ENCODE data around the gene NUDT15. TPM values are rescaled to one million over a fixed set of nuclear protein-coding genes. Genes with fewer than 3 reads are reported as not detected.
"Not testable (repeated sequence)": the region's sequence is repeated elsewhere in the genome, so short reads cannot be mapped to it uniquely, and the experiment has no call there.

NUDT15 gene
- total RNA-seq, 1 donor from 2014 or later: 13.2 TPM

DNA sequence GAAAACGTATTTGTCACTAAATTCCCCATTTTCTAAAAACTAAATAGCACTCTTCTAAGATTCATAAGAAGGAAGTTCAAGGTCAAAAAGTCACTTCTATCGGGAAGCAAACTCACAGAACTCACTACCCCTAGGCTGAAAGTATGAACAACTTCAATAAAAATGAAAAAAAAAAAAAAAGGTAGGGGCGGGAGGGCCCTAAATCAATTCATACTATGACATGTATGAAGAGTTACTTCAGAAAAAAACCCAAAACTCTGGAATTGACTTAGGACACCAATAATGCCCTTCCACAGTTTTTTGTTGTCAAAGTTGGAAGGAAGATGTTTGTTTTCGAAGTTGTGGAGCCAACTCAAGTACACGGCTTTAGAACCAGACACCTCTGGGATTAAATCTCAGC is 37.6 kb upstream of the NUDT15 start:
- Histone ChIP-seq H3K9me3 (replicated peaks) (no peaks in the 10 kb centered on the region), H3K4me3 (peak overlapping the region; percentile 88), H3K4me1 (peaks cover 55% of the 10 kb centered on the region), H3K27ac (replicated peaks) (peak overlapping the region; percentile 87), H3K27me3 (ENCODE audit: low read depth) (no peaks in the 10 kb centered on the region), H3K36me3 (peaks cover 10% of the 10 kb centered on the region)
- TF ChIP-seq CTCF (IDR thresholded peaks at IDR 0.05; ENCODE audit: borderline replicate concordance): no peak
- DNase-seq: no peak
- intact Hi-C loops (cut with micrococcal nuclease): no loop called here

- no peak for TF ChIP-seq CTCF (IDR thresholded peaks at IDR 0.05; ENCODE audit: borderline replicate concordance)
- intact Hi-C loops (cut with micrococcal nuclease): no loop called here
- DNase-seq: no peak
Measured at GRCh38 chr13:48000559-48001113, 36.9 kb upstream of the NUDT15 start.

GRCh38 chr13:48001114-48001881 is 36.2 kb upstream of the NUDT15 start, which contains the start of gene SUCLA2:
TSS of gene SUCLA2 (minus strand) at chr13:48001273. CDS start at chr13:48001269, 4 bp downstream.
- Histone ChIP-seq H3K9me3 (replicated peaks) (no peaks in the 10 kb centered on the region), H3K36me3 (no peaks in the 10 kb centered on the region), H3K4me1 (peaks cover 55% of the 10 kb centered on the region), H3K27ac (replicated peaks) (peak within 1 kb of the TSS; percentile 87), H3K27me3 (ENCODE audit: low read depth) (no peaks in the 10 kb centered on the region), H3K4me3 (peak within 1 kb of the TSS; percentile 88)
- TF ChIP-seq CTCF (IDR thresholded peaks at IDR 0.05; ENCODE audit: borderline replicate concordance): no peak
- DNase-seq: peak; percentile 91
- intact Hi-C loops (cut with micrococcal nuclease): no loop called here

More at GRCh38 chr13:48000559-48001113, 36.9 kb upstream of the NUDT15 start:
- Histone ChIP-seq H3K27ac (replicated peaks) (peak overlapping the region; percentile 87), H3K27me3 (ENCODE audit: low read depth) (no peaks in the 10 kb centered on the region), H3K4me3 (peak overlapping the region; percentile 88), H3K9me3 (replicated peaks) (no peaks in the 10 kb centered on the region), H3K4me1 (peaks cover 55% of the 10 kb centered on the region), H3K36me3 (peaks cover 6% of the 10 kb centered on the region)

GRCh38 chr13:48001999-48002398 is 35.5 kb upstream of the NUDT15 start:
- H3K36me3 ChIP-seq; intact Hi-C loops (cut with micrococcal nuclease); H3K27ac ChIP-seq (replicated peaks); DNase-seq; H3K27me3 ChIP-seq (ENCODE audit: low read depth); H3K9me3 ChIP-seq (replicated peaks): not testable (repeated sequence)
- Histone ChIP-seq H3K4me3 (peak overlapping the region; percentile 88), H3K4me1 (peaks cover 50% of the 10 kb centered on the region)

GRCh38 chr13:48004201-48004600 is 33.3 kb upstream of the NUDT15 start:
- DNase-seq: no peak
- Histone ChIP-seq H3K4me3 (no peak overlapping the region), H3K27me3 (ENCODE audit: low read depth) (no peaks in the 10 kb centered on the region), H3K36me3 (no peaks in the 10 kb centered on the region), H3K4me1 (peaks cover 28% of the 10 kb centered on the region), H3K27ac (replicated peaks) (no peak overlapping the region), H3K9me3 (replicated peaks) (no peaks in the 10 kb centered on the region)
- no peak for TF ChIP-seq CTCF (IDR thresholded peaks at IDR 0.05; ENCODE audit: borderline replicate concordance)
- intact Hi-C loops (cut with micrococcal nuclease): no loop called here

DNA sequence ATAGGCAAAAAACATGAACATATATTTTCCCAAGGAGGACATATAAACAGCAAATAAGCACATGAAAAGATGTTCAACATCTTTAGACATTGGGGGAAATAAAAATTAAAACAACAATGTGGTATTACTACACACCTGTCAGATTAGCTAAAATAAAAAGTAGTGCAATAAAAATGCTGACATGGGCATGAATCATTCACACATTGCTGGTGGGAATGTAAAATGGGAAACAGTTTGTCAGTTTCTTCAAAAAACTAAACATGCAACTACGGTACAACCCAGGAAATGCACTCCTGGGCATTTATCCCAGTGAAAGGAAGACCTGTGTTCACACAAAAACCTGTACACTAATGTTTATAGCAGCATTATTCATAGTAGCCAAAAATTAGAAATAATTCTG is 31.1 kb upstream of the NUDT15 start:
- Histone ChIP-seq H3K4me1 (peaks cover 12% of the 10 kb centered on the region), H3K4me3 (no peak overlapping the region), H3K27ac (replicated peaks) (no peak overlapping the region), H3K36me3 (no peaks in the 10 kb centered on the region), H3K27me3 (ENCODE audit: low read depth) (no peaks in the 10 kb centered on the region), H3K9me3 (replicated peaks) (no peaks in the 10 kb centered on the region)
- no peak for TF ChIP-seq CTCF (IDR thresholded peaks at IDR 0.05; ENCODE audit: borderline replicate concordance)
- intact Hi-C loops (cut with micrococcal nuclease): no loop called here
- DNase-seq: no peak
